Heart left ventricle (tissue), 16 donors: ENCODE results near the gene SPATA6. TPM values are rescaled to one million over a fixed set of nuclear protein-coding genes. Genes with fewer than 3 reads are reported as not detected.
A peak's percentile ranks its signal among the peaks of the same experiment; 100 is the strongest.
"Not testable (repeated sequence)": the region's sequence is repeated elsewhere in the genome, so short reads cannot be mapped to it uniquely, and the experiment has no call there.

Source experiments
- ATAC-seq, 4 donors: fragments of 200-7000 bp; cut with Tn5 transposase; one replicate each; pipeline ENCODE4 v1.9.1; 2020 to 2022; ENCODE audit warnings: moderate library complexity in 4 of 4, mild to moderate bottlenecking in 3 of 4, moderate number of reproducible peaks in 1 of 4
- DNase-seq, 5 donors: peaks; one replicate each; pipeline ENCODE4 v3.0.0-alpha.2; 2020
- H3K27ac ChIP-seq, 12 donors: fragments of 200-600 bp; sonication (generic) in 4 of 12; one replicate each; pipeline versions ENCODE4 v1.5.0 to v1.8.0; 2016 to 2022; ENCODE audit warnings: mild to moderate bottlenecking in 2 of 12
- H3K27me3 ChIP-seq, 9 donors: fragments of 200-600 bp; sonication (generic) in 2 of 9; one replicate each; pipeline versions ENCODE4 v1.5.1 to v1.8.0; 2016 to 2022; ENCODE audit warnings: mild to moderate bottlenecking in 3 of 9
- H3K36me3 ChIP-seq, 9 donors: fragments of 200-600 bp; sonication (generic) in 2 of 9; one replicate each; pipeline versions ENCODE4 v1.5.0 to v1.8.0; 2018 to 2022; ENCODE audit warnings: mild to moderate bottlenecking in 2 of 9
- H3K4me1 ChIP-seq, 12 donors: fragments of 200-600 bp; sonication (generic) in 4 of 12; one replicate each; pipeline versions ENCODE4 v1.5.0 to v1.8.0; 2016 to 2022; ENCODE audit warnings: mild to moderate bottlenecking in 3 of 12
- H3K4me3 ChIP-seq, 12 donors: fragments of 200-600 bp; sonication (generic) in 4 of 12; one replicate each; pipeline versions ENCODE4 v1.5.0 to v1.8.0; 2017 to 2022; ENCODE audit warnings: mild to moderate bottlenecking in 9 of 12, moderate library complexity in 4 of 12
- H3K9me3 ChIP-seq, 12 donors: fragments of 200-600 bp; sonication (generic) in 4 of 12; one replicate each; pipeline versions ENCODE4 v1.5.0 to v1.8.0; 2016 to 2022; ENCODE audit warnings: mild to moderate bottlenecking in 1 of 12
- CTCF ChIP-seq, 12 donors: fragments of 200-600 bp; sonication (generic) in 4 of 12; IDR thresholded peaks; one replicate each; pipeline versions ENCODE4 v1.5.0 to v1.8.0; 2018 to 2022; ENCODE audit warnings: antibody characterized with exemption in 12 of 12, mild to moderate bottlenecking in 5 of 12
- POLR2A ChIP-seq, 2 donors: fragments of 450-650 bp; IDR thresholded peaks; one replicate each; pipeline ENCODE4 v1.6.1; 2017; ENCODE audit warnings: antibody characterized with exemption in 2 of 2, mild to moderate bottlenecking in 2 of 2, moderate library complexity in 2 of 2
- WGBS, 4 donors: extraction: QIAGEN DNeasy Blood & Tissue Kit in 2 of 4; methylation state at CpG; one replicate each; pipeline versions ENCODE4 v1.1.5 to v1.1.7; 2013 to 2018; 5-methylcytosine and 5-hydroxymethylcytosine counted together
- intact Hi-C, 10 donors: fragments of 100-400 bp; cut with DNase I; formaldehyde crosslinking; loops; one replicate each; pipeline versions ENCODE4 v1.11.1 to v1.14.2; 2022
- polyA plus RNA-seq, 2 donors: library from polyadenylated mRNA; stranded (reverse); fragments of 200-250 nt; gene quantifications; one replicate each; pipeline ENCODE4 v1.2.3, GENCODE V29; 2013
- total RNA-seq, 9 donors: library from RNA; depleted of rRNA in 2 of 9; stranded (reverse); fragments of >200 nt in 2 of 9; fragmentation: NEBNext Ultra II Directional in 3 of 9; extraction: Animal tissue kit (Norgen Biotek cat#: 25700) in 3 of 9; gene quantifications; one replicate each; pipeline versions ENCODE4 v1.1.0 to v1.2.4, GENCODE V29; 2016 to 2023
- donor health status: ischemic (EF 13 %, LVEDD 7.1; RV severe dilation, severe dysfunction).
- donor health status: healthy with polysubstance abuse.
- donor health status: DM: no; HTN: yes; CAD: no.
- donor health status: DM: no; HTN: no; CAD: no.
- donor health status: ischemic (EF 25% LVEDD 6.9; RV normal size, moderate dysfunction).
- donor health status: ischemic (EF 25% LVEDD 5.7; RV mildly dilated, moderate dysfunction).
- donor health status: healthy.
- donor health status: DM: yes; HTN: yes; CAD: no.
- donor health status: ischemic (EF 35%, LVEDD 5.7; RV mildly dilated, moderate dysfunction).
- donor health status: nonischemic (EF 11% LVEDD 7.7; RV severe dilation, severe dysfunction).
- donor health status: DM: yes; HTN: yes; CAD: no.
- donor health status: PGD.
- donor health status: ischemic (EF 29% LVEDD 5.4; RV normal size, mild dysfunction).
- donor health status: nonischemic (EF 23%, LVEDD 6.1; RV moderate dilation, normal function).

SPATA6 gene
- total and polyA plus RNA-seq, 11 donors: 1.4 to 13.8 (median 5.5) TPM

GRCh38 chr1:48450505-48450904 is 21.5 kb downstream of the SPATA6 start:
- no peak for DNase-seq
- Histone ChIP-seq H3K9me3 (no peaks in the 10 kb centered on the region), H3K27ac (no peak overlapping the region), H3K4me1 (no peaks in the 10 kb centered on the region), H3K27me3 (no peaks in the 10 kb centered on the region), H3K4me3 (no peak overlapping the region), H3K36me3 (peaks cover 0 to 18% (median 0%) of the 10 kb centered on the region in 9 donors)
- 93 to 100% (median 97%) methylated on average over 1 of the region's 1 CpG for WGBS, 4 donors
- no peak for TF ChIP-seq POLR2A (IDR thresholded peaks at IDR 0.05)
- TF ChIP-seq CTCF (IDR thresholded peaks at IDR 0.05): peak in 7 of 12 donors; percentile 11 to 49 (median 27)
- intact Hi-C loops: no loop called here
- no peak for ATAC-seq

GRCh38 chr1:48448932-48449331 is 23.1 kb downstream of the SPATA6 start:
- no peak for TF ChIP-seq CTCF (IDR thresholded peaks at IDR 0.05)
- TF ChIP-seq POLR2A (IDR thresholded peaks at IDR 0.05): no peak

GRCh38 chr1:48444186-48444585 is 27.8 kb downstream of the SPATA6 start:
- H3K4me1 ChIP-seq, DNase-seq, H3K27me3 ChIP-seq, H3K4me3 ChIP-seq, ATAC-seq, H3K27ac ChIP-seq, intact Hi-C loops: not testable (repeated sequence)
- 92 to 99% (median 97%) methylated on average over 7 of the region's 7 CpGs for WGBS, 4 donors
- peaks cover 0 to 18% (median 0%) of the 10 kb centered on the region in 9 donors for H3K36me3 ChIP-seq
- peaks cover 0 to 13% (median 0%) of the 10 kb centered on the region in 12 donors for H3K9me3 ChIP-seq

More at GRCh38 chr1:48448932-48449331, 23.1 kb downstream of the SPATA6 start:
- H3K27ac ChIP-seq: no peak overlapping the region
- intact Hi-C loops: no loop called here
- 95 to 100% (median 99%) methylated on average over 1 of the region's 1 CpG for WGBS, 4 donors
- H3K4me3 ChIP-seq: no peak overlapping the region
- DNase-seq (no peak), ATAC-seq (no peak)
- peaks cover 0 to 7% (median 0%) of the 10 kb centered on the region in 12 donors for H3K9me3 ChIP-seq
- H3K27me3 ChIP-seq: no peaks in the 10 kb centered on the region
- H3K36me3 ChIP-seq: peaks cover 0 to 18% (median 0%) of the 10 kb centered on the region in 9 donors
- H3K4me1 ChIP-seq: no peaks in the 10 kb centered on the region

GRCh38 chr1:48442864-48443619 is 29.0 kb downstream of the SPATA6 start:
- no peak for DNase-seq
- Histone ChIP-seq H3K36me3 (peaks cover 0 to 18% (median 0%) of the 10 kb centered on the region in 9 donors), H3K4me3 (no peak overlapping the region), H3K9me3 (peaks cover 0 to 13% (median 0%) of the 10 kb centered on the region in 12 donors), H3K27me3 (no peaks in the 10 kb centered on the region), H3K27ac (no peak overlapping the region), H3K4me1 (no peaks in the 10 kb centered on the region)
- TF ChIP-seq POLR2A (IDR thresholded peaks at IDR 0.05) (no peak), CTCF (IDR thresholded peaks at IDR 0.05) (no peak)
- intact Hi-C loops: no loop called here
- 73 to 78% (median 75%) methylated on average over 6 of the region's 6 CpGs for WGBS, 4 donors
- no peak for ATAC-seq

- H3K27ac ChIP-seq, DNase-seq, H3K4me1 ChIP-seq, intact Hi-C loops, H3K27me3 ChIP-seq, H3K36me3 ChIP-seq, H3K4me3 ChIP-seq, ATAC-seq: not testable (repeated sequence)
- WGBS, 4 donors: 87 to 97% (median 96%) methylated on average over 3 of the region's 3 CpGs
- peaks cover 0 to 15% (median 0%) of the 10 kb centered on the region in 12 donors for H3K9me3 ChIP-seq
These were observed 31.2 kb downstream of the SPATA6 start for GRCh38 chr1:48440786-48441185.
